A549 (cell line): Measurements from ENCODE around the gene NEK11. TPM values are rescaled to one million over a fixed set of nuclear protein-coding genes. Genes with fewer than 3 reads are reported as not detected.

Source experiments
- ATAC-seq, 2 experiments: fragments of 200-7000 bp in 1 of 2; fragments of >200 bp in 1 of 2; cut with Nextera tagmentation in 1 of 2; cut with Tn5 transposase in 1 of 2; 3 replicates each; pipeline versions ENCODE4 v1.8.0 to v1.9.1; 2018 to 2020; ENCODE audit warnings: mild to moderate bottlenecking in 1 of 2, moderate library complexity in 1 of 2
- CTCF ChIA-PET: fragments of 300-600 bp; sonication (Branson Sonifier 250); formaldehyde crosslinking; extraction: SDS; loops from one replicate; lab custom pipeline; 2021; ENCODE audit warnings: antibody characterized with exemption, inconsistent platforms; lab: Yijun Ruan, JAX
- POLR2A ChIA-PET: fragments of 350-600 bp; formaldehyde crosslinking; extraction: SDS; loops from one replicate; lab custom pipeline; 2021; ENCODE audit warnings: antibody characterized with exemption, inconsistent platforms; lab: Yijun Ruan, JAX
- DNase-seq, 2 experiments: peaks; one replicate each; pipeline versions ENCODE4 v3.0.0 to v3.0.0-alpha.2; 2011 to 2016; ENCODE audit warnings: low read depth in 1 of 2, low spot score in 1 of 2
- FAIRE-seq: peaks from 2 replicates; lab custom pipeline; 2011; peaks lifted over from hg19 to GRCh38; lab: Jason Lieb, UNC
- H3K27ac ChIP-seq, 2 experiments: fragments of >200 bp; sonication (Bioruptor Twin); formaldehyde crosslinking; 3 replicates each; pipeline ENCODE4 v1.5.1; 2016 to 2017
- H3K4me1 ChIP-seq: fragments of >200 bp; sonication (Bioruptor Twin); formaldehyde crosslinking; 3 replicates; pipeline ENCODE4 v1.6.1; 2016
- H3K4me2 ChIP-seq: fragments of >200 bp; sonication (Bioruptor Twin); formaldehyde crosslinking; 3 replicates; pipeline ENCODE4 v1.6.1; 2016
- H3K4me3 ChIP-seq: fragments of >200 bp; sonication (Bioruptor Twin); formaldehyde crosslinking; 3 replicates; pipeline ENCODE4 v1.5.1; 2016
- H3K9me3 ChIP-seq: fragments of >200 bp; sonication (Bioruptor Twin); formaldehyde crosslinking; 3 replicates; pipeline ENCODE4 v1.6.1; 2016
- CBX2 ChIP-seq: fragments of 200-600 bp; sonication (generic); IDR thresholded peaks from 2 replicates; pipeline ENCODE4 v1.6.1; 2016; ENCODE audit warnings: low read depth, mild to moderate bottlenecking, borderline replicate concordance
- CBX8 ChIP-seq: fragments of 200-600 bp; sonication (generic); IDR thresholded peaks from 2 replicates; pipeline ENCODE4 v1.6.1; 2016
- CEBPB ChIP-seq, 2 experiments: fragments of >200 bp in 1 of 2; sonication (Bioruptor Twin) in 1 of 2; formaldehyde crosslinking in 1 of 2; IDR thresholded peaks; 2 replicates each; pipeline ENCODE4 v1.6.1; 2012 to 2016
- CHD2 ChIP-seq: fragments of 150-350 bp; IDR thresholded peaks from 2 replicates; pipeline ENCODE4 v1.6.1; 2014; ENCODE audit warnings: low read length; ENCODE audit not compliant: partially characterized antibody
- EHF ChIP-seq: fragments of 250-450 bp; sonication (Bioruptor Pico); IDR thresholded peaks from 2 replicates; pipeline ENCODE4 v1.5.0; 2020; ENCODE audit warnings: mild to moderate bottlenecking
- ESRRA ChIP-seq: fragments of 150-350 bp; IDR thresholded peaks from 2 replicates; pipeline ENCODE4 v1.6.1; 2014; ENCODE audit warnings: mild to moderate bottlenecking, low read length, borderline replicate concordance
- FOSB ChIP-seq: fragments of 250-450 bp; sonication (Bioruptor Pico); IDR thresholded peaks from 2 replicates; pipeline ENCODE4 v1.5.0; 2020; ENCODE audit warnings: mild to moderate bottlenecking, moderate library complexity
- FOXS1 ChIP-seq: fragments of 250-450 bp; sonication (Bioruptor Pico); IDR thresholded peaks from 2 replicates; pipeline ENCODE4 v1.5.0; 2020; ENCODE audit warnings: mild to moderate bottlenecking, moderate library complexity
- GATA3 ChIP-seq: IDR thresholded peaks from 2 replicates; pipeline ENCODE4 v1.6.1; 2012; ENCODE audit warnings: borderline replicate concordance
- HDAC2 ChIP-seq: fragments of 200-600 bp; sonication (generic); IDR thresholded peaks from 2 replicates; pipeline ENCODE4 v1.6.1; 2016
- HOXA7 ChIP-seq: fragments of 250-450 bp; sonication (Bioruptor Pico); IDR thresholded peaks from 2 replicates; pipeline ENCODE4 v1.5.0; 2020; ENCODE audit warnings: mild to moderate bottlenecking, moderate library complexity
- HOXB13 ChIP-seq: fragments of 250-450 bp; sonication (Bioruptor Pico); IDR thresholded peaks from 2 replicates; pipeline ENCODE4 v1.5.0; 2020; ENCODE audit warnings: low read depth, mild to moderate bottlenecking, moderate library complexity
- HOXB5 ChIP-seq: fragments of 250-450 bp; sonication (Bioruptor Pico); IDR thresholded peaks from 2 replicates; pipeline ENCODE4 v1.5.0; 2020; ENCODE audit warnings: mild to moderate bottlenecking, moderate library complexity
- MAFK ChIP-seq: fragments of 450-650 bp; IDR thresholded peaks from 2 replicates; pipeline ENCODE4 v1.6.1; 2014; ENCODE audit not compliant: partially characterized antibody
- MAZ ChIP-seq: fragments of 150-350 bp; IDR thresholded peaks from 2 replicates; pipeline ENCODE4 v1.6.1; 2014; ENCODE audit warnings: antibody characterized with exemption, low read depth, low read length, borderline replicate concordance
- NFE2L2 ChIP-seq: fragments of 150-350 bp; conservative IDR thresholded peaks from 2 replicates; pipeline ENCODE4 v1.6.1; 2014; ENCODE audit warnings: low read length
- NPAS2 ChIP-seq: fragments of 250-450 bp; sonication (Bioruptor Pico); IDR thresholded peaks from 2 replicates; pipeline ENCODE4 v1.8.0; 2022; ENCODE audit warnings: mild to moderate bottlenecking, moderate library complexity, borderline replicate concordance
- PHF8 ChIP-seq: fragments of 200-600 bp; sonication (generic); IDR thresholded peaks from 2 replicates; pipeline ENCODE4 v1.6.1; 2016; ENCODE audit warnings: low read depth, mild to moderate bottlenecking, antibody characterized with exemption, moderate library complexity, borderline replicate concordance
- REST ChIP-seq: fragments of 200-600 bp; sonication (generic); IDR thresholded peaks from 2 replicates; pipeline ENCODE4 v1.6.1; 2016; ENCODE audit warnings: antibody characterized with exemption, mild to moderate bottlenecking, moderate library complexity
- SREBF2 ChIP-seq: fragments of 450-650 bp; IDR thresholded peaks from 2 replicates; pipeline ENCODE4 v1.6.1; 2014; ENCODE audit warnings: mild to moderate bottlenecking, moderate library complexity
- ZC3H11A ChIP-seq: fragments of 450-650 bp; IDR thresholded peaks from 2 replicates; pipeline ENCODE4 v1.6.1; 2014; ENCODE audit warnings: antibody characterized with exemption, mild to moderate bottlenecking
- ZNF302 ChIP-seq: fragments of 250-450 bp; sonication (Bioruptor Pico); IDR thresholded peaks from 2 replicates; pipeline ENCODE4 v1.9.0; 2021; ENCODE audit warnings: inconsistent platforms, mild to moderate bottlenecking, moderate library complexity
- WGBS: methylation state at CpG from one replicate; pipeline ENCODE4 v1.1.6; 2017; ENCODE audit errors: missing lambda C conversion rate; 5-methylcytosine and 5-hydroxymethylcytosine counted together
- polyA plus RNA-seq, 4 experiments: library from polyadenylated mRNA; depleted of rRNA in 3 of 4; stranded (reverse); fragments of >200 nt; fragmentation: RNase III in 1 of 4; extraction: RNeasy Plus Mini Kit Qiagen cat#74134 plus additional on column Dnase treatment in 1 of 4; gene quantifications; 2 replicates in 3 of 4; 3 replicates in 1 of 4; pipeline ENCODE4 v1.2.3, GENCODE V29; 2011 to 2017
- TF ChIP-seq, protein P1 (sequence below): fragments of 450-650 bp; IDR thresholded peaks from 2 replicates; pipeline ENCODE4 v1.6.1; 2014; ENCODE audit warnings: antibody characterized with exemption
- TF ChIP-seq, protein P2 (sequence below): fragments of 150-350 bp; IDR thresholded peaks from 2 replicates; pipeline ENCODE4 v1.6.1; 2014; ENCODE audit warnings: low read depth, mild to moderate bottlenecking, low read length

Gene NEK11
- polyA plus RNA-seq, 2 of the 4 experiments (the other 2 are of a cell fraction): 5.8 to 8.9 TPM

GRCh38 chr3:131323014-131323413, 296.3 kb downstream of the NEK11 start:
- TF ChIP-seq CBX2 (no peak), ESRRA (no peak)
- Histone ChIP-seq H3K4me2 (no peak overlapping the region), H3K4me1 (no peaks in the 10 kb centered on the region), H3K4me3 (no peak overlapping the region), H3K9me3 (no peaks in the 10 kb centered on the region), H3K27ac (no peak overlapping the region)
- FAIRE-seq (no peak), ATAC-seq (no peak), DNase-seq (no peak)
- WGBS: 35% methylated on average over 3 of the region's 3 CpGs
- ChIA-PET CTCF (no interaction called here), POLR2A (no interaction called here)

DNA sequence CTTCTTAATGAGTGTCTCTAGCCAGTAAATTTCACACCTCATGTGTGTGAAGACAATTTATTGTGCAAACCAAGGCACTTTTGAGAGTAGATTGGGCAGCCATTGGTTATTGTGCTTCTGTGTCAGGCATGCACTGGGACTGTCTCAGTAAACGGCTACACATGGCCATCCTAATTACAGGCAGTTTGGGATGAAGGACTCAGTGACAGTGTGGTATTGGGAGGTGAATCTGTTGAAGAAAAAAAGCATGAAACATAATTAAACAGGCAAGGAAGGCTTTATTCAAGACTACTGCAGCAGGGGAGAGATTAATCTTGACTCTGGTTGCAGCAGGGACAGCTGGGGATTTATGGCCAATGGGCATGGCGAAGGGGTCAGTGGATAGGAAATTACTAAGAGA, 297.1 kb downstream of the NEK11 start:
- WGBS: 65% methylated on average over 2 of the region's 2 CpGs
- no peak for ATAC-seq
- no peak for FAIRE-seq

GRCh38 chr3:131324923-131325322, 298.2 kb downstream of the NEK11 start:
- ChIA-PET CTCF (interaction anchor here (0.8 kb wide), 1 partner anchor 9 kb away, joined by 3 read pairs; no protein-coding TSS in a partner anchor), POLR2A (no interaction called here)
- Histone ChIP-seq H3K4me2 (no peak overlapping the region), H3K4me1 (no peaks in the 10 kb centered on the region), H3K9me3 (no peaks in the 10 kb centered on the region), H3K4me3 (no peak overlapping the region), H3K27ac (no peak overlapping the region)
- FAIRE-seq: no peak
- DNase-seq: no peak
- no peak for ATAC-seq
- TF ChIP-seq SREBF2: no peak
- no peak for TF ChIP-seq HDAC2
- TF ChIP-seq ZNF302 (CRISPR knock-in tag): no peak
- TF ChIP-seq GATA3: no peak
- no peak for TF ChIP-seq EHF
- TF ChIP-seq, protein P1, sequence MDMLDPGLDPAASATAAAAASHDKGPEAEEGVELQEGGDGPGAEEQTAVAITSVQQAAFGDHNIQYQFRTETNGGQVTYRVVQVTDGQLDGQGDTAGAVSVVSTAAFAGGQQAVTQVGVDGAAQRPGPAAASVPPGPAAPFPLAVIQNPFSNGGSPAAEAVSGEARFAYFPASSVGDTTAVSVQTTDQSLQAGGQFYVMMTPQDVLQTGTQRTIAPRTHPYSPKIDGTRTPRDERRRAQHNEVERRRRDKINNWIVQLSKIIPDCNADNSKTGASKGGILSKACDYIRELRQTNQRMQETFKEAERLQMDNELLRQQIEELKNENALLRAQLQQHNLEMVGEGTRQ: no peak
- TF ChIP-seq ZC3H11A: no peak
- no peak for TF ChIP-seq HOXB5
- no peak for TF ChIP-seq HOXA7 (CRISPR knock-in tag)
- TF ChIP-seq NPAS2 (CRISPR knock-in tag): no peak
- TF ChIP-seq CHD2: no peak
- no peak for TF ChIP-seq NFE2L2
- TF ChIP-seq, protein P2, sequence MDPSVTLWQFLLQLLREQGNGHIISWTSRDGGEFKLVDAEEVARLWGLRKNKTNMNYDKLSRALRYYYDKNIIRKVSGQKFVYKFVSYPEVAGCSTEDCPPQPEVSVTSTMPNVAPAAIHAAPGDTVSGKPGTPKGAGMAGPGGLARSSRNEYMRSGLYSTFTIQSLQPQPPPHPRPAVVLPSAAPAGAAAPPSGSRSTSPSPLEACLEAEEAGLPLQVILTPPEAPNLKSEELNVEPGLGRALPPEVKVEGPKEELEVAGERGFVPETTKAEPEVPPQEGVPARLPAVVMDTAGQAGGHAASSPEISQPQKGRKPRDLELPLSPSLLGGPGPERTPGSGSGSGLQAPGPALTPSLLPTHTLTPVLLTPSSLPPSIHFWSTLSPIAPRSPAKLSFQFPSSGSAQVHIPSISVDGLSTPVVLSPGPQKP: no peak
- TF ChIP-seq MAZ: no peak

More for the DNA sequence above, 297.1 kb downstream of the NEK11 start:
- POLR2A ChIA-PET: no interaction called here
- CTCF ChIA-PET: no interaction called here
- Histone ChIP-seq H3K4me2 (no peak overlapping the region), H3K4me1 (no peaks in the 10 kb centered on the region), H3K4me3 (no peak overlapping the region), H3K27ac (no peak overlapping the region), H3K9me3 (no peaks in the 10 kb centered on the region)
- TF ChIP-seq GATA3 (no peak), FOSB (no peak), CEBPB (IDR thresholded peaks at IDR 0.05) (no peak), REST (no peak), MAFK (no peak), HOXA7 (CRISPR knock-in tag) (no peak), ESRRA (no peak), FOXS1 (CRISPR knock-in tag) (no peak), PHF8 (no peak), HOXB13 (CRISPR knock-in tag) (no peak), CBX8 (no peak)
- TF ChIP-seq, protein P1: no peak
- DNase-seq: no peak
